VCaP (cell line): ENCODE measurements around the gene PIP5KL1.
A peak's percentile ranks its signal among the peaks of the same experiment; 100 is the strongest.

Experiments used
- H3K27ac ChIP-seq: fragments of 450-650 bp; 2 replicates; pipeline ENCODE4 v1.5.1; 2017
- CTCF ChIP-seq: fragments of 450-650 bp; conservative IDR thresholded peaks from 2 replicates; pipeline ENCODE4 v1.5.1; 2017; ENCODE audit warnings: mild to moderate bottlenecking, moderate library complexity

The PIP5KL1 gene

GRCh38 chr9:127976498-127976897, 45.9 kb upstream of the PIP5KL1 start:
- H3K27ac ChIP-seq, result peak overlapping the region; percentile 100

GRCh38 chr9:127975376-127976315, 45.1 kb upstream of the PIP5KL1 start:
- TF ChIP-seq CTCF, result no peak
- H3K27ac ChIP-seq, result peak overlapping the region; percentile 100

More at GRCh38 chr9:127976498-127976897, 45.9 kb upstream of the PIP5KL1 start:
- no peak for TF ChIP-seq CTCF

- no peak for TF ChIP-seq CTCF
- H3K27ac ChIP-seq, result peak overlapping the region; percentile 100
Observed at GRCh38 chr9:127974769-127975261, 44.2 kb upstream of the PIP5KL1 start.

GRCh38 chr9:127974001-127974768, 43.6 kb upstream of the PIP5KL1 start:
- no peak for TF ChIP-seq CTCF
- H3K27ac ChIP-seq, result peak overlapping the region; percentile 100

DNA sequence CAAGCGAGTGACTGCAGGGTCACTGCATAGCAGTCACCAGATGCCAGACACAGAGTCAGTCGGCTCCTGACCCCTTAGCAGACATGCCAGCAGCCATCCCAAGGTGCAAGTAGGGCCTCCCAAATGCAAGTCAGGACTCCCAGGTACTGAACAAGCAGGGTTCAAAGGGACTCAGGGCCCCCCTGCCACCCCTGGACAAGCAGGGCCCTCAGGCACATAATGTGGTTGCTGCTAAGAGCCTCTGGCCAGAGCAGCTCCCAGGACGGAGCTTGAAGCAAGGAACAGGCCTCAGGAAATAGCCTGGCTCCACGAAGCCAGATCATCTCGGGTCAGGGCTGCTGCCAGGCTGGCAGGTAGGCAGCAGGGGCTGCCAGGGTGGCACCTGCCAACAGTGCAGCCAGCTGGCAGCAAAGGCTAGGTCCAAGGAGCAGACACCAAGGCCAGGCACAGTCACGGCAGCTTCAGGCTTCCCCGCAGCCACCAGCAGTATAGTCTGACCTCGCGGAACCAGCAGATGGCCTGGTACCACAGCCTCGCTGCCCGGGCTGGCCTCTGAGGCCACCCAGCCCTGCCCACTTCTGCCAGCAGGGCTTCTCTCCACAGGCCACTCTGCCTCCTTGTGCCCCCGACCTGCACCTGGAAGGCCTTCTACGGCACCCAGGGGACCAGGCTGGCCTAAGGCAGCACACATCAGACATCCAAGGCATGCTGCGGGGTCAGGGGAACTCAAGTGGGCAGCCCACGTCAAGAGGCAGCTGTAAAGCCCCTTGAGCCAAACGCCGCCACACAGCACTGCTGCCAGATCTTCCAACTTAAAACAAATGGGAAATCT, 42.8 kb upstream of the PIP5KL1 start:
- no peak for TF ChIP-seq CTCF
- peak overlapping the region; percentile 100 for H3K27ac ChIP-seq

DNA sequence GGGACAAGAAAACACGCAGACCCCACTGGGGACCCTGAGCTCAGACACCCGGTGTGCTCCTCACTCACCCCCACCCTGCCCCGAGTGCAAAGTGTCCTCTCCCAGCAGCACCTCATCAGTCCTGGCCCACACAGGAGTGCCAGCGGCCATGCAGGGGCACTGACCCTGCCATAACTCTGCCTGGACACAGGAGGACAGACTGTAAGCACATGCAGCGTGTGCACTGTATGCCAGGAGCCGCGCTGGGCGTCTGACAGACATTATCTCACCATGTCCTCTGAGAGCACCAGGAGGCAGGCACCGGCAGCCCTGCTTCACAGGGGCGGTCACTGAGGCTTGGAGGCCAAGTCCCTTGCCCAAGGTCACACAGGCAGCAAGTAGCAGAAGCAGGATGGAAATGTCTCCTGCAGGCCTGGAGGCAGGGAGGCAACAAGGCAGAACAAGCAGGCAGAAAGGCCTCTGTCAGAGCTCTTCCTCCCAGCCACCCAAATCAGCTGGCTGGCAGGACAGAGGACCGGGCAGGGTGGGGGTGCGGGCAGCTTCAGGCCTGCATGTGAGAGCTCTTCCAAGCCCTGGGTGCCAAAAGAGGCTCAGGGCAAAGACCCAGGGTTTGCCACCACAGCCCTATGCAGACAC, 41.8 kb upstream of the PIP5KL1 start:
- H3K27ac ChIP-seq, result peak overlapping the region; percentile 100
- TF ChIP-seq CTCF, result no peak
